GM12878 (cell line): ENCODE measurements around the gene SMIM35. TPM values are rescaled to one million over a fixed set of nuclear protein-coding genes. Genes with fewer than 3 reads are reported as not detected.
A peak's percentile ranks its signal among the peaks of the same experiment; 100 is the strongest.

ENCODE experiments used
- ATAC-seq: fragments of 200-7000 bp; cut with Tn5 transposase; 3 replicates; pipeline ENCODE4 v1.9.1; 2020; ENCODE audit warnings: mild to moderate bottlenecking, moderate library complexity
- BruUV-seq: library from RNA; stranded (reverse); fragments of 400-500 nt; replicated peaks from 2 replicates; lab custom pipeline; 2021; lab: Mats Ljungman, UMichigan
- CTCF ChIA-PET: fragments of 300-600 bp; sonication (Branson Sonifier 250); formaldehyde crosslinking; extraction: SDS; loops from one replicate; lab custom pipeline; 2021; ENCODE audit warnings: inconsistent platforms; lab: Yijun Ruan, JAX
- POLR2A ChIA-PET: fragments of 350-600 bp; formaldehyde crosslinking; extraction: SDS; loops from one replicate; lab custom pipeline; 2021; ENCODE audit warnings: inconsistent platforms; lab: Charles Lee
- RAD21 ChIA-PET: fragments of 300-600 bp; sonication (Branson Sonifier 250); formaldehyde crosslinking; loops from one replicate; lab custom pipeline; 2023; ENCODE audit warnings: antibody characterized with exemption; ENCODE audit not compliant: unreplicated experiment; lab: Charles Lee
- SMC1A ChIA-PET: fragments of 300-600 bp; sonication (Branson Sonifier 250); formaldehyde crosslinking; loops from one replicate; lab custom pipeline; 2023; ENCODE audit not compliant: unreplicated experiment, uncharacterized antibody; lab: Charles Lee
- DNase-seq: peaks from one replicate; pipeline ENCODE4 v3.0.0-alpha.2; 2011; ENCODE audit warnings: low read depth, low spot score
- FAIRE-seq: peaks from 3 replicates; lab custom pipeline; 2011; peaks lifted over from hg19 to GRCh38; lab: Jason Lieb, UNC
- H2AFZ ChIP-seq: 2 replicates; pipeline ENCODE4 v1.6.0; 2011; ENCODE audit warnings: low read depth, low read length, control low read depth; ENCODE audit not compliant: control insufficient read depth
- H3K27ac ChIP-seq: 2 replicates; pipeline ENCODE4 v1.5.1; 2011; ENCODE audit warnings: control low read depth; ENCODE audit not compliant: control insufficient read depth, insufficient read depth
- H3K27me3 ChIP-seq, 2 experiments: replicated peaks in 1 of 2; 2 replicates each; pipeline versions ENCODE4 v1.6.0 to v1.6.1; 2011; ENCODE audit warnings: low read length in 1 of 2; ENCODE audit not compliant: control insufficient read depth in 2 of 2, insufficient read depth in 2 of 2
- H3K36me3 ChIP-seq, 2 experiments: 2 replicates each; pipeline ENCODE4 v1.5.1; 2011; ENCODE audit warnings: low read length in 1 of 2; ENCODE audit not compliant: control insufficient read depth in 2 of 2, insufficient read depth in 2 of 2
- H3K4me1 ChIP-seq: 2 replicates; pipeline ENCODE4 v1.6.1; 2011; ENCODE audit warnings: mild to moderate bottlenecking, low read length, moderate library complexity, mixed read lengths; ENCODE audit not compliant: control insufficient read depth, insufficient read depth
- H3K4me2 ChIP-seq: 2 replicates; pipeline ENCODE4 v1.6.0; 2011; ENCODE audit warnings: control low read depth; ENCODE audit not compliant: control insufficient read depth, insufficient read depth
- H3K4me3 ChIP-seq: fragments of 200-600 bp; sonication (generic); 2 replicates; pipeline ENCODE4 v1.5.1; 2016
- H3K79me2 ChIP-seq: 2 replicates; pipeline ENCODE4 v1.6.0; 2011; ENCODE audit warnings: low read length; ENCODE audit not compliant: control insufficient read depth, insufficient read depth
- H3K9ac ChIP-seq: 2 replicates; pipeline ENCODE4 v1.8.0; 2011; ENCODE audit warnings: low read length, control low read depth, mixed read lengths; ENCODE audit not compliant: control insufficient read depth, insufficient read depth
- H3K9me3 ChIP-seq: replicated peaks from 3 replicates; pipeline ENCODE4 v1.5.1; 2011; ENCODE audit warnings: mild to moderate bottlenecking, low read length; ENCODE audit not compliant: control insufficient read depth, insufficient read depth
- H4K20me1 ChIP-seq: 2 replicates; pipeline ENCODE4 v1.6.0; 2011; ENCODE audit not compliant: control insufficient read depth, insufficient read depth
- EED ChIP-seq: sonication (generic); IDR thresholded peaks from 2 replicates; pipeline ENCODE4 v1.6.1; 2016; ENCODE audit warnings: antibody characterized with exemption, low read depth
- POLR2A ChIP-seq: IDR thresholded peaks from 2 replicates; pipeline ENCODE4 v1.6.1; 2011; ENCODE audit warnings: low read depth, mild to moderate bottlenecking, low read length
- SIN3A ChIP-seq: IDR thresholded peaks from 2 replicates; pipeline ENCODE4 v1.6.1; 2012; ENCODE audit warnings: low read depth, low read length, improper control_type of control experiment
- SIX5 ChIP-seq: IDR thresholded peaks from 2 replicates; pipeline ENCODE4 v1.6.1; 2011; ENCODE audit warnings: mild to moderate bottlenecking, low read depth, low read length, moderate library complexity; ENCODE audit not compliant: severe bottlenecking
- SMARCA5 ChIP-seq: fragments of 450-650 bp; IDR thresholded peaks from 2 replicates; pipeline ENCODE4 v1.6.1; 2017; ENCODE audit warnings: mild to moderate bottlenecking
- USF1 ChIP-seq: IDR thresholded peaks from 2 replicates; pipeline ENCODE4 v1.6.1; 2011; ENCODE audit warnings: borderline replicate concordance, low read depth, mild to moderate bottlenecking, moderate library complexity, mixed read lengths, low read length; ENCODE audit not compliant: insufficient read depth; ENCODE audit errors: extremely low read length
- YY1 ChIP-seq: IDR thresholded peaks from 2 replicates; pipeline ENCODE4 v1.6.1; 2011; ENCODE audit warnings: low read depth, mild to moderate bottlenecking, low read length
- ZNF24 ChIP-seq: fragments of 450-650 bp; IDR thresholded peaks from 2 replicates; pipeline ENCODE4 v1.6.1; 2017; ENCODE audit warnings: antibody characterized with exemption, mild to moderate bottlenecking
- WGBS: methylation state at CpG from one replicate; pipeline ENCODE4 v1.1.6; 2016; ENCODE audit warnings: low lambda C conversion rate; ENCODE audit not compliant: insufficient replicate concordance, insufficient coverage; ENCODE audit errors: missing lambda C conversion rate; 5-methylcytosine and 5-hydroxymethylcytosine counted together
- in situ Hi-C: fragments of 300-500 bp; cut with MboI; formaldehyde crosslinking; loops from 9 replicates; pipeline ENCODE4 v1.14.3; 2018; ENCODE audit warnings: mixed read lengths
- intact Hi-C: fragments of 100-400 bp; cut with micrococcal nuclease; formaldehyde crosslinking; loops from one replicate; pipeline ENCODE4 v1.14.2; 2022; ENCODE audit not compliant: unreplicated experiment
- polyA plus RNA-seq, 11 experiments: library from polyadenylated mRNA; depleted of rRNA in 4 of 11; unstranded in 6 of 11; stranded (reverse) in 5 of 11; fragments of >200 nt; fragmentation: Nextera tagmentation in 4 of 11; fragmentation: Illumina TruSeq in 1 of 11; extraction: Ambion mirVana in 4 of 11; extraction: Trizol in 1 of 11; gene quantifications; 1 replicate in 1 of 11; 2 replicates in 10 of 11; pipeline versions ENCODE4 v1.2.1 to v1.2.3, GENCODE V29; 2011 to 2016; ENCODE audit warnings: inconsistent platforms in 2 of 11, missing spikeins in 2 of 11, low read depth in 1 of 11
- total RNA-seq, 4 experiments: library from RNA; depleted of rRNA in 3 of 4; stranded (reverse); fragments of >200 nt in 3 of 4; fragmentation: Illumina TruSeq in 1 of 4; extraction: Trizol in 1 of 4; gene quantifications; 2 replicates each; pipeline versions ENCODE4 v1.2.1 to v1.2.3, GENCODE V29; 2013 to 2021
- TF ChIP-seq, protein P1 (sequence below): fragments of 450-650 bp; IDR thresholded peaks from 2 replicates; pipeline ENCODE4 v1.6.1; 2016; ENCODE audit warnings: mild to moderate bottlenecking

Gene SMIM35
- total and polyA plus RNA-seq, 10 of the 15 experiments (the other 5 are each of a cell fraction or from before 2014, with no cell fraction given), result 0.02 to 1.1 (median 0.05) TPM; not detected in 5

DNA sequence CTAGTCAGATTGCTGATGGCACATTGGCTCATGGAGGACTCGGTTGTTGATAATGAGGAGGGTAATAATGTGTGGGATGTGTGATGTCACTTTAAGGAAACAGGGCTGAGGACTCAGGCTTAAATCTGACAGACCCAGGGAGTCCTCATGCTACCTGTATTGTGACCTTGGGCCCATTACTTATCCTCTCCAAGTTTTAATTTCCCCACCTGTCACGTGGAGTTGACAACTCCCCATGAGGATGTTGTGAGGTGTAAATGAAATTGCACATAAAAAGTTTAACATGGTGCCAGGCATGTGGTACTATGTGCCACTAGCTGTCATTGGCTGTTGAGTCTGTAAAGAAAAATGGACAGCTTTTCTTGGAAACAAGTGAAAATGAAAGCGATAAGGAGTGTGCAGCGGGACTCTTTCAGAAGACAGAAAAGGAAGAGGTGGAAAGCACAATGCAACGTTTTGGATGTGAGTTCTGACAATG is 85.2 kb downstream of the SMIM35 start:
- DNase-seq (no peak), FAIRE-seq (no peak), ATAC-seq (no peak)
- POLR2A ChIA-PET, result interaction anchor here (0.7 to 9.7 kb wide), 4 partner anchors 9 to 26 kb away, joined by 3 to 110 read pairs (median 4); partner anchors contain the start of gene IL10RA
- H3K9me3 ChIP-seq, result peaks cover 2% of the 10 kb centered on the region; the same call in 2 of the 3 replicates
- H3K4me3 ChIP-seq, result no peak overlapping the region
- H4K20me1 ChIP-seq, result no peaks in the 10 kb centered on the region
- BruUV-seq, result no TSS peak
- peak overlapping the region; percentile 45; the same call in 1 of the 2 replicates for H3K4me2 ChIP-seq
- peaks cover 70% of the 10 kb centered on the region for H3K4me1 ChIP-seq
- intact Hi-C loops (no loop called here), in situ Hi-C loops (no loop called here)
- H2AFZ ChIP-seq, result no peak overlapping the region
- RAD21 ChIA-PET, result interaction anchor here (0.8 to 2.8 kb wide), 5 partner anchors 10 to 51 kb away, joined by 3 to 16 read pairs (median 4); partner anchors contain the start of gene IL10RA
- SMC1A ChIA-PET, result interaction anchor here (0.9 to 19.0 kb wide), 10 partner anchors 3 to 57 kb away, joined by 3 to 280 read pairs (median 5); partner anchors contain the start of gene IL10RA
- peaks cover 11 to 14% of the 10 kb centered on the region in 2 experiments for H3K36me3 ChIP-seq
- 11% methylated on average over 5 of the region's 5 CpGs for WGBS
- CTCF ChIA-PET, result interaction anchor here (0.7 to 8.0 kb wide), 9 partner anchors 9 to 178 kb away, joined by 3 to 49 read pairs (median 4); partner anchors contain the start of gene IL10RA
- TF ChIP-seq EED, result peak; percentile 16; the same call in 1 of the 2 replicates
- no peak for TF ChIP-seq SIN3A
- TF ChIP-seq, protein P1, sequence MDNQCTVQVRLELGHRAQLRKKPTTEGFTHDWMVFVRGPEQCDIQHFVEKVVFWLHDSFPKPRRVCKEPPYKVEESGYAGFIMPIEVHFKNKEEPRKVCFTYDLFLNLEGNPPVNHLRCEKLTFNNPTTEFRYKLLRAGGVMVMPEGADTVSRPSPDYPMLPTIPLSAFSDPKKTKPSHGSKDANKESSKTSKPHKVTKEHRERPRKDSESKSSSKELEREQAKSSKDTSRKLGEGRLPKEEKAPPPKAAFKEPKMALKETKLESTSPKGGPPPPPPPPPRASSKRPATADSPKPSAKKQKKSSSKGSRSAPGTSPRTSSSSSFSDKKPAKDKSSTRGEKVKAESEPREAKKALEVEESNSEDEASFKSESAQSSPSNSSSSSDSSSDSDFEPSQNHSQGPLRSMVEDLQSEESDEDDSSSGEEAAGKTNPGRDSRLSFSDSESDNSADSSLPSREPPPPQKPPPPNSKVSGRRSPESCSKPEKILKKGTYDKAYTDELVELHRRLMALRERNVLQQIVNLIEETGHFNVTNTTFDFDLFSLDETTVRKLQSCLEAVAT, result no peak
- TF ChIP-seq SMARCA5, result no peak
- TF ChIP-seq POLR2A, result no peak
- no peak for TF ChIP-seq SIX5
- TF ChIP-seq ZNF24, result no peak
- no peak for TF ChIP-seq YY1
- no peak for TF ChIP-seq USF1
- H3K27me3 ChIP-seq, result no peaks in the 10 kb centered on the region
- no peak overlapping the region for H3K9ac ChIP-seq
- no peaks in the 10 kb centered on the region for H3K79me2 ChIP-seq
- H3K27ac ChIP-seq, result no peak overlapping the region
